SK-N-SH (cell line): ENCODE data around the gene SCUBE3. TPM values are rescaled to one million over a fixed set of nuclear protein-coding genes. Genes with fewer than 3 reads are reported as not detected.
A peak's percentile ranks its signal among the peaks of the same experiment; 100 is the strongest.

Source experiments
- CTCF ChIA-PET: fragments of 300-600, 350-600 bp; formaldehyde crosslinking; extraction: SDS; loops from one replicate; lab custom pipeline; 2021; lab: Yijun Ruan, JAX
- POLR2A ChIA-PET: fragments of 350-600 bp; sonication (Branson Sonifier 250); formaldehyde crosslinking; extraction: SDS; loops from one replicate; lab custom pipeline; 2020; ENCODE audit warnings: antibody characterized with exemption, inconsistent platforms; lab: Yijun Ruan, JAX
- DNase-seq: peaks from one replicate; pipeline ENCODE4 v3.0.0; 2012
- H2AFZ ChIP-seq: fragments of 200-600 bp; sonication (generic); 2 replicates; pipeline ENCODE4 v1.8.1; 2016; ENCODE audit warnings: antibody characterized with exemption, mild to moderate bottlenecking, low read depth
- H3F3A ChIP-seq: fragments of 200-600 bp; sonication (generic); replicated peaks from 2 replicates; pipeline ENCODE3; 2016; ENCODE audit warnings: antibody characterized with exemption, mild to moderate bottlenecking; ENCODE audit not compliant: insufficient read depth
- H3K27ac ChIP-seq, 2 experiments: fragments of 200-500 bp in 1 of 2; fragments of 200-600 bp in 1 of 2; sonication (Bioruptor generic) in 1 of 2; sonication (generic), shearing (Covaris generic) in 1 of 2; 2 replicates each; pipeline versions ENCODE4 v1.5.1 to v1.6.1; 2014 to 2016; ENCODE audit warnings: low read depth in 2 of 2, inconsistent platforms in 1 of 2, low read length in 1 of 2, mild to moderate bottlenecking in 1 of 2, mixed read lengths in 1 of 2
- H3K27me3 ChIP-seq: fragments of 200-600 bp; sonication (generic), shearing (Covaris generic); 2 replicates; pipeline ENCODE4 v1.6.1; 2016; ENCODE audit warnings: mixed run types; ENCODE audit not compliant: insufficient read depth
- H3K36me3 ChIP-seq, 2 experiments: fragments of 200-500 bp in 1 of 2; fragments of 200-600 bp in 1 of 2; sonication (Bioruptor generic) in 1 of 2; sonication (generic) in 1 of 2; replicated peaks in 1 of 2; 2 replicates each; pipeline versions ENCODE3 to v1.5.1; 2014 to 2016; ENCODE audit warnings: low read length in 1 of 2, mild to moderate bottlenecking in 1 of 2; ENCODE audit not compliant: insufficient read depth in 2 of 2, control insufficient read depth in 1 of 2
- H3K4me1 ChIP-seq, 2 experiments: fragments of 200-500 bp in 1 of 2; fragments of 200-600 bp in 1 of 2; sonication (Bioruptor generic) in 1 of 2; sonication (generic), shearing (Covaris generic) in 1 of 2; 2 replicates each; pipeline versions ENCODE4 v1.5.1 to v1.6.1; 2014 to 2016; ENCODE audit warnings: low read depth in 1 of 2, low read length in 1 of 2, mixed run types in 1 of 2; ENCODE audit not compliant: insufficient read depth in 2 of 2, control insufficient read depth in 1 of 2
- H3K4me2 ChIP-seq: fragments of 200-600 bp; sonication (generic), shearing (Covaris generic); 2 replicates; pipeline ENCODE4 v1.6.1; 2017; ENCODE audit warnings: mixed run types
- H3K4me3 ChIP-seq, 2 experiments: fragments of 200-500 bp in 1 of 2; fragments of 200-600 bp in 1 of 2; sonication (Bioruptor generic) in 1 of 2; sonication (generic), shearing (Covaris generic) in 1 of 2; 2 replicates each; pipeline versions ENCODE4 v1.5.1 to v1.8.1; 2014 to 2016; ENCODE audit warnings: low read depth in 2 of 2, inconsistent platforms in 1 of 2, low read length in 1 of 2, mild to moderate bottlenecking in 1 of 2, mixed read lengths in 1 of 2, moderate library complexity in 1 of 2
- H3K79me2 ChIP-seq: fragments of 200-600 bp; sonication (generic); 2 replicates; pipeline ENCODE4 v1.8.1; 2017; ENCODE audit warnings: mild to moderate bottlenecking; ENCODE audit not compliant: insufficient read depth
- H3K9ac ChIP-seq: fragments of 200-600 bp; sonication (generic); 2 replicates; pipeline ENCODE4 v1.6.1; 2017; ENCODE audit warnings: mixed run types
- H3K9me2 ChIP-seq: fragments of 200-600 bp; sonication (generic); 2 replicates; pipeline ENCODE4 v1.6.1; 2017; ENCODE audit warnings: mixed run types
- H3K9me3 ChIP-seq: fragments of 200-600 bp; sonication (generic); 2 replicates; pipeline ENCODE4 v1.6.1; 2017; ENCODE audit warnings: mixed run types, mild to moderate bottlenecking, moderate library complexity
- H4K20me1 ChIP-seq: fragments of 200-600 bp; sonication (generic); 2 replicates; pipeline ENCODE4 v1.6.1; 2017; ENCODE audit warnings: mild to moderate bottlenecking, mixed run types; ENCODE audit not compliant: insufficient read depth
- CHD2 ChIP-seq: fragments of 150-350 bp; IDR thresholded peaks from 2 replicates; pipeline ENCODE4 v1.6.1; 2018; ENCODE audit warnings: low read length; ENCODE audit not compliant: partially characterized antibody
- CTCF ChIP-seq: fragments of 200-600 bp; sonication (generic); IDR thresholded peaks from 2 replicates; pipeline ENCODE4 v1.6.1; 2017; ENCODE audit warnings: antibody characterized with exemption, mild to moderate bottlenecking, moderate library complexity
- EZH2phosphoT487 ChIP-seq: fragments of 200-600 bp; sonication (generic); IDR thresholded peaks from 2 replicates; pipeline ENCODE4 v1.6.1; 2017; ENCODE audit warnings: low read depth, mixed run types, mild to moderate bottlenecking, antibody characterized with exemption, moderate library complexity, borderline replicate concordance
- FOSL2 ChIP-seq: IDR thresholded peaks from 2 replicates; pipeline ENCODE4 v1.4.0; 2012; ENCODE audit warnings: low read depth, mild to moderate bottlenecking, moderate library complexity, borderline replicate concordance
- GABPA ChIP-seq: IDR thresholded peaks from 2 replicates; pipeline ENCODE4 v1.4.0; 2012; ENCODE audit warnings: low read depth, mild to moderate bottlenecking
- GATA2 ChIP-seq: sonication (generic); formaldehyde crosslinking; IDR thresholded peaks from 2 replicates; pipeline ENCODE4 v1.5.0; 2020; ENCODE audit warnings: mild to moderate bottlenecking, missing genetic modification reagents
- JUND ChIP-seq: IDR thresholded peaks from 2 replicates; pipeline ENCODE4 v1.4.0; 2012
- MAX ChIP-seq: IDR thresholded peaks from 2 replicates; pipeline ENCODE4 v1.4.0; 2012; ENCODE audit warnings: low read depth
- NRF1 ChIP-seq: IDR thresholded peaks from 2 replicates; pipeline ENCODE4 v1.6.1; 2012; ENCODE audit warnings: low read depth, mild to moderate bottlenecking, low read length
- RAD21 ChIP-seq: IDR thresholded peaks from 2 replicates; pipeline ENCODE4 v1.6.1; 2012; ENCODE audit warnings: mild to moderate bottlenecking, low read length
- RFX5 ChIP-seq: IDR thresholded peaks from 2 replicates; pipeline ENCODE4 v1.6.1; 2012; ENCODE audit warnings: mild to moderate bottlenecking, improper control_type of control experiment, low read length
- RXRA ChIP-seq: IDR thresholded peaks from 2 replicates; pipeline ENCODE4 v1.4.0; 2012; ENCODE audit warnings: low read depth, mild to moderate bottlenecking, borderline replicate concordance
- SMC3 ChIP-seq: IDR thresholded peaks from 2 replicates; pipeline ENCODE4 v1.6.1; 2012; ENCODE audit warnings: low read depth, low read length, improper control_type of control experiment
- TAF1 ChIP-seq: IDR thresholded peaks from 2 replicates; pipeline ENCODE4 v1.6.1; 2012; ENCODE audit warnings: low read depth, mild to moderate bottlenecking, low read length, moderate library complexity, borderline replicate concordance
- TEAD4 ChIP-seq: IDR thresholded peaks from 2 replicates; pipeline ENCODE4 v1.4.0; 2012; ENCODE audit warnings: mild to moderate bottlenecking, borderline replicate concordance; ENCODE audit not compliant: insufficient read depth
- YY1 ChIP-seq: IDR thresholded peaks from 2 replicates; pipeline ENCODE4 v1.4.0; 2012; ENCODE audit warnings: low read depth, mild to moderate bottlenecking
- WGBS: methylation state at CpG from one replicate; pipeline ENCODE4 v1.1.6; 2017; ENCODE audit warnings: low lambda C conversion rate; 5-methylcytosine and 5-hydroxymethylcytosine counted together
- polyA plus RNA-seq, 3 experiments: library from polyadenylated mRNA; depleted of rRNA; stranded (reverse); fragments of >200 nt; gene quantifications; 2 replicates each; pipeline ENCODE4 v1.2.3, GENCODE V29; 2012
- TF ChIP-seq, protein P1 (sequence below): IDR thresholded peaks from 2 replicates; pipeline ENCODE4 v1.4.0; 2012; ENCODE audit warnings: low read depth, borderline replicate concordance
- TF ChIP-seq, protein P2 (sequence below): IDR thresholded peaks from 2 replicates; pipeline ENCODE4 v1.6.1; 2012; ENCODE audit warnings: mild to moderate bottlenecking, low read depth, low read length, moderate library complexity

Gene SCUBE3
- polyA plus RNA-seq, 1 of the 3 experiments (the other 2 are of a cell fraction) = 2.0 TPM

- peak overlapping the region; percentile 77 for H3K9ac ChIP-seq
- H4K20me1 ChIP-seq = no peaks in the 10 kb centered on the region
- H3F3A ChIP-seq = peaks cover 14% of the 10 kb centered on the region
- ChIA-PET CTCF (interaction anchor here (0.8 to 5.9 kb wide), 6 partner anchors 12 to 161 kb away, joined by 3 to 54 read pairs (median 4); no protein-coding TSS in a partner anchor), POLR2A (interaction anchor here (1.1 to 1.6 kb wide), 3 partner anchors 8 to 10 kb away, joined by 3 to 6 read pairs (median 4); no protein-coding TSS in a partner anchor)
- peak overlapping the region; percentile 87 for H3K4me2 ChIP-seq
- H3K79me2 ChIP-seq = peaks cover 57% of the 10 kb centered on the region
- no peaks in the 10 kb centered on the region for H3K9me3 ChIP-seq
- H3K9me2 ChIP-seq = no peaks in the 10 kb centered on the region
- TF ChIP-seq CTCF (peak; percentile 31), SMC3 (no peak)
- H2AFZ ChIP-seq = peak overlapping the region; percentile 81
- peak; percentile 73 for DNase-seq
- peak overlapping the region; percentile 80 to 95 for H3K4me3 ChIP-seq
- no peaks in the 10 kb centered on the region for H3K27me3 ChIP-seq
- peaks cover 0 to 6% of the 10 kb centered on the region in 2 experiments for H3K36me3 ChIP-seq
- H3K4me1 ChIP-seq = peaks cover 13 to 14% of the 10 kb centered on the region in 2 experiments; a peak in 3 of 4 replicates
- H3K27ac ChIP-seq = peak overlapping the region; percentile 79 to 81
- WGBS = 0% methylated on average over 11 of the region's 20 CpGs
Observed at GRCh38 chr6:35258858-35259193, 45.1 kb downstream of the SCUBE3 start.

- H3K9me3 ChIP-seq = no peaks in the 10 kb centered on the region
- TF ChIP-seq MAX (peak; percentile 69), RFX5 (peak; percentile 66), EZH2phosphoT487 (no peak), TAF1 (peak; percentile 71), FOSL2 (peak; percentile 58), CHD2 (peak; percentile 96), RXRA (peak; percentile 71; the same call in 1 of the 2 replicates), GABPA (peak; percentile 40; the same call in 1 of the 2 replicates), GATA2 (no peak), NRF1 (0 out of 2 replicates have a peak, but pooled peaks have one; percentile 38), YY1 (peak; percentile 85), JUND (0 out of 2 replicates have a peak, but pooled peaks have one; percentile 11), TEAD4 (peak; percentile 53; the same call in 1 of the 2 replicates), RAD21 (no peak)
- TF ChIP-seq, protein P1, sequence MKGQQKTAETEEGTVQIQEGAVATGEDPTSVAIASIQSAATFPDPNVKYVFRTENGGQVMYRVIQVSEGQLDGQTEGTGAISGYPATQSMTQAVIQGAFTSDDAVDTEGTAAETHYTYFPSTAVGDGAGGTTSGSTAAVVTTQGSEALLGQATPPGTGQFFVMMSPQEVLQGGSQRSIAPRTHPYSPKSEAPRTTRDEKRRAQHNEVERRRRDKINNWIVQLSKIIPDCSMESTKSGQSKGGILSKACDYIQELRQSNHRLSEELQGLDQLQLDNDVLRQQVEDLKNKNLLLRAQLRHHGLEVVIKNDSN = no peak; the same call in 1 of the 2 replicates
- TF ChIP-seq, protein P2, sequence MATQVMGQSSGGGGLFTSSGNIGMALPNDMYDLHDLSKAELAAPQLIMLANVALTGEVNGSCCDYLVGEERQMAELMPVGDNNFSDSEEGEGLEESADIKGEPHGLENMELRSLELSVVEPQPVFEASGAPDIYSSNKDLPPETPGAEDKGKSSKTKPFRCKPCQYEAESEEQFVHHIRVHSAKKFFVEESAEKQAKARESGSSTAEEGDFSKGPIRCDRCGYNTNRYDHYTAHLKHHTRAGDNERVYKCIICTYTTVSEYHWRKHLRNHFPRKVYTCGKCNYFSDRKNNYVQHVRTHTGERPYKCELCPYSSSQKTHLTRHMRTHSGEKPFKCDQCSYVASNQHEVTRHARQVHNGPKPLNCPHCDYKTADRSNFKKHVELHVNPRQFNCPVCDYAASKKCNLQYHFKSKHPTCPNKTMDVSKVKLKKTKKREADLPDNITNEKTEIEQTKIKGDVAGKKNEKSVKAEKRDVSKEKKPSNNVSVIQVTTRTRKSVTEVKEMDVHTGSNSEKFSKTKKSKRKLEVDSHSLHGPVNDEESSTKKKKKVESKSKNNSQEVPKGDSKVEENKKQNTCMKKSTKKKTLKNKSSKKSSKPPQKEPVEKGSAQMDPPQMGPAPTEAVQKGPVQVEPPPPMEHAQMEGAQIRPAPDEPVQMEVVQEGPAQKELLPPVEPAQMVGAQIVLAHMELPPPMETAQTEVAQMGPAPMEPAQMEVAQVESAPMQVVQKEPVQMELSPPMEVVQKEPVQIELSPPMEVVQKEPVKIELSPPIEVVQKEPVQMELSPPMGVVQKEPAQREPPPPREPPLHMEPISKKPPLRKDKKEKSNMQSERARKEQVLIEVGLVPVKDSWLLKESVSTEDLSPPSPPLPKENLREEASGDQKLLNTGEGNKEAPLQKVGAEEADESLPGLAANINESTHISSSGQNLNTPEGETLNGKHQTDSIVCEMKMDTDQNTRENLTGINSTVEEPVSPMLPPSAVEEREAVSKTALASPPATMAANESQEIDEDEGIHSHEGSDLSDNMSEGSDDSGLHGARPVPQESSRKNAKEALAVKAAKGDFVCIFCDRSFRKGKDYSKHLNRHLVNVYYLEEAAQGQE = no peak
Observed at GRCh38 chr6:35259194-35259947, 45.6 kb downstream of the SCUBE3 start, which contains the start of gene ZNF76. ZNF76 (plus strand) TSS chr6:35259735; CDS start chr6:35281152, 21,417 bp downstream.

More at GRCh38 chr6:35259194-35259947, 45.6 kb downstream of the SCUBE3 start, which contains the start of gene ZNF76:
- H3K27me3 ChIP-seq = no peaks in the 10 kb centered on the region
- H3K36me3 ChIP-seq = peaks cover 0 to 6% of the 10 kb centered on the region in 2 experiments
- peak within 1 kb of the TSS; percentile 79 to 88 for H3K27ac ChIP-seq
- POLR2A ChIA-PET = interaction anchor here (0.5 to 1.6 kb wide), 6 partner anchors 8 to 467 kb away, joined by 3 to 6 read pairs (median 4); partner anchors contain the start of gene BLTP3A
- H4K20me1 ChIP-seq = no peaks in the 10 kb centered on the region
- H3K4me2 ChIP-seq = peak within 1 kb of the TSS; percentile 87
- H3K4me3 ChIP-seq = peak within 1 kb of the TSS; percentile 80 to 95
- DNase-seq = peak; percentile 99
- CTCF ChIA-PET = interaction anchor here (0.8 to 5.9 kb wide), 6 partner anchors 13 to 160 kb away, joined by 3 to 54 read pairs (median 4); no protein-coding TSS in a partner anchor
- H3K4me1 ChIP-seq = peaks cover 13 to 14% of the 10 kb centered on the region in 2 experiments; a peak in 3 of 4 replicates
- peak within 1 kb of the TSS; percentile 77 for H3K9ac ChIP-seq
- WGBS = 0% methylated on average over 10 of the region's 82 CpGs
- peaks cover 14% of the 10 kb centered on the region for H3F3A ChIP-seq
- H3K9me2 ChIP-seq = no peaks in the 10 kb centered on the region
- H2AFZ ChIP-seq = peak within 1 kb of the TSS; percentile 81
- peaks cover 54% of the 10 kb centered on the region for H3K79me2 ChIP-seq
